LNCAP (cell line): Measurements from ENCODE around the gene PLSCR4.

Experiments used
- TF ChIP-seq, protein P1 (sequence below): fragments of 450-650 bp; IDR thresholded peaks from 2 replicates; pipeline ENCODE4 v1.5.1; 2017; ENCODE audit warnings: mild to moderate bottlenecking

The PLSCR4 gene

DNA sequence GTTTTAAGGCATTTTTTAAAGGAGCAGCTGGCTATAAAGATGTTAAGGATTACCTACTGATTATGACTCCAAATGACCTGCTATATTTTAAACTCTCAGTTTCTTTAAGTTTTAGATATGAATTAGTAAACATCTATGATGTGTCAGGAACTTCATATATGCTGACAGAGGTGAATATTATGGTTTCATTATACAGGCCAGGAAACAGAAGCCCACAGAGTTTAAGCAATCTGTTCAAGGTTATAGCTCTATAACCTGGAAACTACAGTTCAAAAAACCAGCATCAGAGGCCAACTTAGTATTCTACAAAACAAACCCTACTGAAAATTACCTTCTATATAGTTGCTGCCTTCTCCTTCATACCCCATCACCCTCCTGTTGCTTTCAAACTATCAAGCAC is 17.4 kb downstream of the PLSCR4 start:
- TF ChIP-seq, protein P1, sequence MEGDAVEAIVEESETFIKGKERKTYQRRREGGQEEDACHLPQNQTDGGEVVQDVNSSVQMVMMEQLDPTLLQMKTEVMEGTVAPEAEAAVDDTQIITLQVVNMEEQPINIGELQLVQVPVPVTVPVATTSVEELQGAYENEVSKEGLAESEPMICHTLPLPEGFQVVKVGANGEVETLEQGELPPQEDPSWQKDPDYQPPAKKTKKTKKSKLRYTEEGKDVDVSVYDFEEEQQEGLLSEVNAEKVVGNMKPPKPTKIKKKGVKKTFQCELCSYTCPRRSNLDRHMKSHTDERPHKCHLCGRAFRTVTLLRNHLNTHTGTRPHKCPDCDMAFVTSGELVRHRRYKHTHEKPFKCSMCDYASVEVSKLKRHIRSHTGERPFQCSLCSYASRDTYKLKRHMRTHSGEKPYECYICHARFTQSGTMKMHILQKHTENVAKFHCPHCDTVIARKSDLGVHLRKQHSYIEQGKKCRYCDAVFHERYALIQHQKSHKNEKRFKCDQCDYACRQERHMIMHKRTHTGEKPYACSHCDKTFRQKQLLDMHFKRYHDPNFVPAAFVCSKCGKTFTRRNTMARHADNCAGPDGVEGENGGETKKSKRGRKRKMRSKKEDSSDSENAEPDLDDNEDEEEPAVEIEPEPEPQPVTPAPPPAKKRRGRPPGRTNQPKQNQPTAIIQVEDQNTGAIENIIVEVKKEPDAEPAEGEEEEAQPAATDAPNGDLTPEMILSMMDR = no peak

- TF ChIP-seq, protein P1 = no peak
Observed at GRCh38 chr3:146227486-146227885, 23.4 kb downstream of the PLSCR4 start.

DNA sequence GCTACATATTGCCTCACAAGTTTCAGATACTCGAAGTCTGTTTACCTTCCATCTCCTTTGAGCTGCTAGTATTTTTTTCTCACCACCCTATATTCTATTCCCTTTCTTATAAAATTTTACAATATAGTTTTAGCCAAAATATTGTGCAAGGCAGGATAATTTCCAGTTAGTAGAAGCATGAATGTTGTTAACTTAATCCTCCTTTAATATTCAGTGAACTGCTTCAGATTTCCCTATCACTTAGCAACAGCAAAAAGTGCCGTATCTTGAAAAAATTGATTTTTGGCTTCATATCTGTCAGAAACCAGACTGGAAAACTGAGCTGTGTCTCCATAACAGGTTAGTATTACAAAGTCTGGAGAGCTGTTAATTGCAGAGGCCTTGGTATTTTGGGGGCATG is 24.0 kb downstream of the PLSCR4 start:
- TF ChIP-seq, protein P1 = no peak

GRCh38 chr3:146223401-146224373 is 27.2 kb downstream of the PLSCR4 start:
- TF ChIP-seq, protein P1 = no peak

- TF ChIP-seq, protein P1 = no peak
Observed at GRCh38 chr3:146222204-146223046, 28.5 kb downstream of the PLSCR4 start.

DNA sequence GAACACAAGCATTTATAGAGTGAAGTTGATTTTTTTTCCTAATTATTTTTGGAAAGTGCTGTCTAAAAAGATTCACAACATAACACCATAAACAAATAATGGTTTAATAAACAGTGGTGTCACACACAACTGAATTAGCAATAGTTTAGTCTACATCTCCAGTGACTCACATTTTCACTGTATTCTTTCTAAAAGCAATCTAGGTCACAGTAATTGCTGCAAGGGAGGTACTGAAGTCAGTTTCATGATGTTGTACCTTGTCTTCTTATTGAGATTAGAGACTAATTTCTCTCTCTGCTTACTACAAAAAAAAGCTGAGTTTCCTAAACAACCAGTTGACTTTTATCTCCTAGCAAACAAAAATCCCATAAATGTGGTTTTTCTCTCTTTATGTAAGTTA is 29.6 kb downstream of the PLSCR4 start:
- TF ChIP-seq, protein P1 = no peak
